ENCODE data around the gene TIMM29.

DNA sequence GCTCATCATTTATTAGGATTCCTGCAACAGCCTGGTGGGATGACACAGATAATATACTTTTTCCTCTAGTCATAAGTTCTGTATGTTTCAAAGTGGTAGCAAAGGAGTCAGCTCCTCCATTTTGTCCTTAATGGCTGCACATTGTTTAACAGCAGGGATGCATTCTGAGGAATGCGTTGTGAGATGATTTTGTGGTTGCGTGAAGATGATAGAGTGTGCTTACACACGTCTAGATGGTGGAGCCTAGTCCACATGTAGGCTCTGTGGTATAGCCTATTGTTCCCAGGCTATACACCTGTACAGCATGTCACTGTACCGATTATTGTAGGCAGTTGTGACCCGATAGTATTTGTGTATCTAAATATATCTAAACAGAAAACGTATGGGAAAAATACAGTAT lies 36.8 kb downstream of the TIMM29 start:
- TF ChIP-seq CTCF (IDR thresholded peaks at IDR 0.05; ENCODE audit: low read depth, low read length, poor library complexity, severe bottlenecking) (no peak), EZH2phosphoT487 (IDR thresholded peaks at IDR 0.05; ENCODE audit: borderline replicate concordance, low read length) (no peak)
